ENCODE results near the gene EML1.

GRCh38 chr14:99764222-99764706 is 28.9 kb upstream of the EML1 start:
- no peak for TF ChIP-seq CTCF (conservative IDR thresholded peaks at IDR 0.05; ENCODE audit: low read length)
- TF ChIP-seq EZH2phosphoT487 (IDR thresholded peaks at IDR 0.05; ENCODE audit: borderline replicate concordance, low read depth, low read length) = no peak
